GM12878 (cell line): ENCODE data around the gene PAPLN. TPM values are rescaled to one million over a fixed set of nuclear protein-coding genes. Genes with fewer than 3 reads are reported as not detected.

ENCODE experiments used
- ATAC-seq: fragments of 200-7000 bp; cut with Tn5 transposase; 3 replicates; pipeline ENCODE4 v1.9.1; 2020; ENCODE audit warnings: mild to moderate bottlenecking, moderate library complexity
- BruUV-seq: library from RNA; stranded (reverse); fragments of 400-500 nt; replicated peaks from 2 replicates; lab custom pipeline; 2021; lab: Mats Ljungman, UMichigan
- CTCF ChIA-PET: fragments of 300-600 bp; sonication (Branson Sonifier 250); formaldehyde crosslinking; extraction: SDS; loops from one replicate; lab custom pipeline; 2021; ENCODE audit warnings: inconsistent platforms; lab: Yijun Ruan, JAX
- POLR2A ChIA-PET: fragments of 350-600 bp; formaldehyde crosslinking; extraction: SDS; loops from one replicate; lab custom pipeline; 2021; ENCODE audit warnings: inconsistent platforms; lab: Charles Lee
- RAD21 ChIA-PET: fragments of 300-600 bp; sonication (Branson Sonifier 250); formaldehyde crosslinking; loops from one replicate; lab custom pipeline; 2023; ENCODE audit warnings: antibody characterized with exemption; ENCODE audit not compliant: unreplicated experiment; lab: Charles Lee
- SMC1A ChIA-PET: fragments of 300-600 bp; sonication (Branson Sonifier 250); formaldehyde crosslinking; loops from one replicate; lab custom pipeline; 2023; ENCODE audit not compliant: unreplicated experiment, uncharacterized antibody; lab: Charles Lee
- DNase-seq: peaks from one replicate; pipeline ENCODE4 v3.0.0-alpha.2; 2011; ENCODE audit warnings: low read depth, low spot score
- FAIRE-seq: peaks from 3 replicates; lab custom pipeline; 2011; peaks lifted over from hg19 to GRCh38; lab: Jason Lieb, UNC
- H2AFZ ChIP-seq: 2 replicates; pipeline ENCODE4 v1.6.0; 2011; ENCODE audit warnings: low read depth, low read length, control low read depth; ENCODE audit not compliant: control insufficient read depth
- H3K27ac ChIP-seq: 2 replicates; pipeline ENCODE4 v1.5.1; 2011; ENCODE audit warnings: control low read depth; ENCODE audit not compliant: control insufficient read depth, insufficient read depth
- H3K27me3 ChIP-seq, 2 experiments: replicated peaks in 1 of 2; 2 replicates each; pipeline versions ENCODE4 v1.6.0 to v1.6.1; 2011; ENCODE audit warnings: low read length in 1 of 2; ENCODE audit not compliant: control insufficient read depth in 2 of 2, insufficient read depth in 2 of 2
- H3K36me3 ChIP-seq, 2 experiments: 2 replicates each; pipeline ENCODE4 v1.5.1; 2011; ENCODE audit warnings: low read length in 1 of 2; ENCODE audit not compliant: control insufficient read depth in 2 of 2, insufficient read depth in 2 of 2
- H3K4me1 ChIP-seq: 2 replicates; pipeline ENCODE4 v1.6.1; 2011; ENCODE audit warnings: mild to moderate bottlenecking, low read length, moderate library complexity, mixed read lengths; ENCODE audit not compliant: control insufficient read depth, insufficient read depth
- H3K4me2 ChIP-seq: 2 replicates; pipeline ENCODE4 v1.6.0; 2011; ENCODE audit warnings: control low read depth; ENCODE audit not compliant: control insufficient read depth, insufficient read depth
- H3K4me3 ChIP-seq: fragments of 200-600 bp; sonication (generic); 2 replicates; pipeline ENCODE4 v1.5.1; 2016
- H3K79me2 ChIP-seq: 2 replicates; pipeline ENCODE4 v1.6.0; 2011; ENCODE audit warnings: low read length; ENCODE audit not compliant: control insufficient read depth, insufficient read depth
- H3K9ac ChIP-seq: 2 replicates; pipeline ENCODE4 v1.8.0; 2011; ENCODE audit warnings: low read length, control low read depth, mixed read lengths; ENCODE audit not compliant: control insufficient read depth, insufficient read depth
- H3K9me3 ChIP-seq: replicated peaks from 3 replicates; pipeline ENCODE4 v1.5.1; 2011; ENCODE audit warnings: mild to moderate bottlenecking, low read length; ENCODE audit not compliant: control insufficient read depth, insufficient read depth
- H4K20me1 ChIP-seq: 2 replicates; pipeline ENCODE4 v1.6.0; 2011; ENCODE audit not compliant: control insufficient read depth, insufficient read depth
- ASH2L ChIP-seq: fragments of 300-600, 200-600 bp; sonication (generic); IDR thresholded peaks from 2 replicates; pipeline ENCODE4 v1.6.1; 2017; ENCODE audit warnings: low read depth, mild to moderate bottlenecking, borderline replicate concordance
- ATF3 ChIP-seq: IDR thresholded peaks from 2 replicates; pipeline ENCODE4 v1.6.1; 2011; ENCODE audit warnings: low read depth, mild to moderate bottlenecking, low read length, moderate library complexity, borderline replicate concordance; ENCODE audit errors: extremely low read depth
- BMI1 ChIP-seq: fragments of 450-650 bp; IDR thresholded peaks from 2 replicates; pipeline ENCODE4 v1.6.1; 2016; ENCODE audit warnings: mild to moderate bottlenecking, moderate library complexity, borderline replicate concordance
- CUX1 ChIP-seq: IDR thresholded peaks from 2 replicates; pipeline ENCODE4 v1.6.1; 2012; ENCODE audit warnings: improper control_type of control experiment, low read depth, low read length; ENCODE audit not compliant: insufficient replicate concordance
- DPF2 ChIP-seq: fragments of 450-650 bp; IDR thresholded peaks from 2 replicates; pipeline ENCODE4 v1.6.1; 2017; ENCODE audit warnings: mild to moderate bottlenecking
- KDM1A ChIP-seq: fragments of 200-600 bp; sonication (generic); IDR thresholded peaks from 2 replicates; pipeline ENCODE4 v1.6.1; 2016; ENCODE audit warnings: borderline replicate concordance
- KLF5 ChIP-seq: fragments of 450-650 bp; IDR thresholded peaks from 2 replicates; pipeline ENCODE4 v1.6.1; 2014; ENCODE audit warnings: mild to moderate bottlenecking; ENCODE audit not compliant: partially characterized antibody
- MEF2A ChIP-seq: IDR thresholded peaks from 2 replicates; pipeline ENCODE4 v1.6.1; 2011; ENCODE audit warnings: low read depth, mild to moderate bottlenecking, low read length, moderate library complexity; ENCODE audit not compliant: insufficient read depth
- NRF1 ChIP-seq: conservative IDR thresholded peaks from 2 replicates; pipeline ENCODE4 v1.6.1; 2011; ENCODE audit warnings: mild to moderate bottlenecking, low read depth, low read length, improper control_type of control experiment
- RAD21 ChIP-seq: IDR thresholded peaks from 2 replicates; pipeline ENCODE4 v1.6.1; 2011; ENCODE audit warnings: mild to moderate bottlenecking, low read depth, low read length, moderate library complexity; ENCODE audit not compliant: insufficient read depth
- SIN3A ChIP-seq: IDR thresholded peaks from 2 replicates; pipeline ENCODE4 v1.6.1; 2012; ENCODE audit warnings: low read depth, low read length, improper control_type of control experiment
- SMAD1 ChIP-seq: fragments of 450-650 bp; IDR thresholded peaks from 2 replicates; pipeline ENCODE4 v1.6.1; 2018; ENCODE audit warnings: mild to moderate bottlenecking, low read depth; ENCODE audit not compliant: partially characterized antibody
- WGBS: methylation state at CpG from one replicate; pipeline ENCODE4 v1.1.6; 2016; ENCODE audit warnings: low lambda C conversion rate; ENCODE audit not compliant: insufficient replicate concordance, insufficient coverage; ENCODE audit errors: missing lambda C conversion rate; 5-methylcytosine and 5-hydroxymethylcytosine counted together
- in situ Hi-C: fragments of 300-500 bp; cut with MboI; formaldehyde crosslinking; loops from 9 replicates; pipeline ENCODE4 v1.14.3; 2018; ENCODE audit warnings: mixed read lengths
- intact Hi-C: fragments of 100-400 bp; cut with micrococcal nuclease; formaldehyde crosslinking; loops from one replicate; pipeline ENCODE4 v1.14.2; 2022; ENCODE audit not compliant: unreplicated experiment
- polyA plus RNA-seq, 11 experiments: library from polyadenylated mRNA; depleted of rRNA in 4 of 11; unstranded in 6 of 11; stranded (reverse) in 5 of 11; fragments of >200 nt; fragmentation: Nextera tagmentation in 4 of 11; fragmentation: Illumina TruSeq in 1 of 11; extraction: Ambion mirVana in 4 of 11; extraction: Trizol in 1 of 11; gene quantifications; 1 replicate in 1 of 11; 2 replicates in 10 of 11; pipeline versions ENCODE4 v1.2.1 to v1.2.3, GENCODE V29; 2011 to 2016; ENCODE audit warnings: inconsistent platforms in 2 of 11, missing spikeins in 2 of 11, low read depth in 1 of 11
- total RNA-seq, 4 experiments: library from RNA; depleted of rRNA in 3 of 4; stranded (reverse); fragments of >200 nt in 3 of 4; fragmentation: Illumina TruSeq in 1 of 4; extraction: Trizol in 1 of 4; gene quantifications; 2 replicates each; pipeline versions ENCODE4 v1.2.1 to v1.2.3, GENCODE V29; 2013 to 2021

PAPLN gene
- total and polyA plus RNA-seq, 10 of the 15 experiments (the other 5 are each of a cell fraction or from before 2014, with no cell fraction given), result 1.8 to 19.8 (median 7.4) TPM

GRCh38 chr14:73217411-73217810 lies 19.9 kb upstream of the PAPLN start:
- in situ Hi-C loops (no loop called here), intact Hi-C loops (no loop called here)
- POLR2A ChIA-PET, result interaction anchor here (0.5 to 0.7 kb wide), 3 partner anchors 347 to 622 kb away, joined by 3 to 4 read pairs (median 3); no protein-coding TSS in a partner anchor
- Histone ChIP-seq H3K9me3 (no peaks in the 10 kb centered on the region), H3K4me1 (0 out of 2 replicates have a peak, but pooled peaks cover under 1% of the 10 kb centered on the region), H2AFZ (no peak overlapping the region), H3K36me3 (peaks cover 2 to 21% of the 10 kb centered on the region in 2 experiments), H3K27me3 (no peaks in the 10 kb centered on the region), H3K9ac (no peak overlapping the region), H4K20me1 (no peaks in the 10 kb centered on the region), H3K4me3 (no peak overlapping the region), H3K4me2 (no peak overlapping the region), H3K79me2 (no peaks in the 10 kb centered on the region), H3K27ac (no peak overlapping the region)
- BruUV-seq, result no TSS peak
- SMC1A ChIA-PET, result interaction anchor here (0.6 to 0.9 kb wide), 2 partner anchors 14 to 78 kb away, joined by 3 read pairs; no protein-coding TSS in a partner anchor
- WGBS, result 100% methylated on average over 1 of the region's 1 CpG
- TF ChIP-seq CUX1, result no peak
- no peak for TF ChIP-seq BMI1
- TF ChIP-seq SIN3A, result no peak
- TF ChIP-seq MEF2A, result no peak
- TF ChIP-seq KDM1A, result no peak
- TF ChIP-seq DPF2, result no peak
- no peak for TF ChIP-seq KLF5
- TF ChIP-seq NRF1, result no peak
- no peak for TF ChIP-seq RAD21
- no peak for TF ChIP-seq ASH2L
- no peak for TF ChIP-seq SMAD1
- TF ChIP-seq ATF3, result no peak
- DNase-seq (no peak), FAIRE-seq (no peak), ATAC-seq (no peak)
- CTCF ChIA-PET, result interaction anchor here (1.7 kb wide), 1 partner anchor 15 kb away, joined by 9 read pairs; no protein-coding TSS in a partner anchor
- RAD21 ChIA-PET, result no interaction called here
